ENCODE measurements around the gene MAMDC4.

- TF ChIP-seq CTCF (conservative IDR thresholded peaks at IDR 0.05; ENCODE audit: low read length) = no peak
- no peak for TF ChIP-seq EZH2phosphoT487 (IDR thresholded peaks at IDR 0.05; ENCODE audit: borderline replicate concordance, low read depth, low read length)
Measured at GRCh38 chr9:136826703-136827582, 25.2 kb upstream of the MAMDC4 start.
